MCF 10A (cell line): ENCODE measurements around the gene MALL. TPM values are rescaled to one million over a fixed set of nuclear protein-coding genes. Genes with fewer than 3 reads are reported as not detected.
"Not testable (repeated sequence)": the region's sequence is repeated elsewhere in the genome, so short reads cannot be mapped to it uniquely, and the experiment has no call there.

Source experiments
- Bru-seq: library from RNA; stranded (reverse); fragments of 400-500 nt; gene quantifications from one replicate; lab custom pipeline; 2021; lab: Mats Ljungman, UMichigan
- BruChase-seq, 2 experiments: library from RNA; stranded (reverse); fragments of 400-500 nt; gene quantifications; one replicate each; lab custom pipeline; 2021; lab: Mats Ljungman, UMichigan
- BruUV-seq: library from RNA; stranded (reverse); fragments of 400-500 nt; replicated peaks from 2 replicates; lab custom pipeline; 2021; lab: Mats Ljungman, UMichigan
- CTCF ChIA-PET: fragments of 300-600 bp; sonication (Branson Sonifier 250); formaldehyde crosslinking; extraction: SDS; loops from one replicate; lab custom pipeline; 2021; ENCODE audit warnings: antibody characterized with exemption, inconsistent platforms; lab: Yijun Ruan, JAX
- POLR2A ChIA-PET: fragments of 300-600, 350-650 bp; sonication (Branson Sonifier 250); formaldehyde crosslinking; extraction: SDS; loops from one replicate; lab custom pipeline; 2020; ENCODE audit warnings: antibody characterized with exemption, inconsistent platforms; lab: Yijun Ruan, JAX
- DNase-seq: peaks from one replicate; pipeline ENCODE4 v3.0.0-alpha.2; 2018; ENCODE audit not compliant: unreplicated experiment
- H3K27ac Mint-ChIP-seq: one replicate; pipeline ENCODE4 v1.8.0; 2022; ENCODE audit warnings: mild to moderate bottlenecking, low read depth, mixed read lengths; ENCODE audit not compliant: unreplicated experiment
- H3K27me3 Mint-ChIP-seq: one replicate; pipeline ENCODE4 v1.8.0; 2022; ENCODE audit warnings: mixed read lengths; ENCODE audit not compliant: insufficient read depth, unreplicated experiment
- H3K36me3 Mint-ChIP-seq: one replicate; pipeline ENCODE4 v1.8.0; 2022; ENCODE audit warnings: mild to moderate bottlenecking, moderate library complexity, mixed read lengths; ENCODE audit not compliant: insufficient read depth, unreplicated experiment
- H3K4me1 Mint-ChIP-seq: one replicate; pipeline ENCODE4 v1.8.0; 2022; ENCODE audit warnings: mixed read lengths; ENCODE audit not compliant: insufficient read depth, unreplicated experiment
- H3K4me3 Mint-ChIP-seq: one replicate; pipeline ENCODE4 v1.8.0; 2022; ENCODE audit warnings: mild to moderate bottlenecking, moderate library complexity, mixed read lengths; ENCODE audit not compliant: unreplicated experiment
- H3K9me3 Mint-ChIP-seq: one replicate; pipeline ENCODE4 v1.8.0; 2022; ENCODE audit warnings: mixed read lengths; ENCODE audit not compliant: unreplicated experiment
- CTCF ChIP-seq: fragments of 200-600 bp; IDR thresholded peaks from one replicate; pipeline ENCODE4 v1.8.0; 2022; ENCODE audit warnings: antibody characterized with exemption, mild to moderate bottlenecking; ENCODE audit not compliant: unreplicated experiment
- intact Hi-C: fragments of 100-400 bp; cut with micrococcal nuclease; formaldehyde crosslinking; loops from 2 replicates; pipeline ENCODE4 v1.14.1; 2022
- long read RNA-seq: library from polyadenylated mRNA; stranded (forward); transcript quantifications from one replicate; pipeline ENCODE4 v2.0.0, GENCODE V29; 2022
- total RNA-seq: library from RNA; stranded (reverse); gene quantifications from 2 replicates; pipeline ENCODE4 v1.2.3, GENCODE V29; 2022

MALL gene
- total RNA-seq (0.83 and 1.8 TPM in 2 replicates), Bru-seq, nascent RNA (percentile 16 among the genes with signal in this experiment), BruChase-seq, experiment 1, labeled RNA remaining after a 6-hour chase (percentile 13 among the genes with signal in this experiment), BruChase-seq, experiment 2, labeled RNA remaining after a 2-hour chase (percentile 14 among the genes with signal in this experiment)
- long read RNA-seq, partial matches to known transcripts, result 0 of 1 reads
- long read RNA-seq, other reads (novel, unspliced or antisense), result 0 of 1 reads

- H3K36me3 Mint-ChIP-seq, result no peaks in the 10 kb centered on the region
- peak within 1 kb of the TSS; percentile 64 for H3K4me3 Mint-ChIP-seq
- CTCF ChIA-PET, result interaction anchor here (1.2 to 1.6 kb wide), 4 partner anchors 8 to 42 kb away, joined by 3 to 5 read pairs (median 5); no protein-coding TSS in a partner anchor
- intact Hi-C loops, result no loop called here
- H3K27ac Mint-ChIP-seq, result no peak within 1 kb of the TSS
- POLR2A ChIA-PET, result interaction anchor here (0.7 to 1.4 kb wide), 2 partner anchors 16 to 36 kb away, joined by 3 read pairs; no protein-coding TSS in a partner anchor
- H3K9me3 Mint-ChIP-seq, result peaks cover 2% of the 10 kb centered on the region
- no peak for TF ChIP-seq CTCF
- no peak for DNase-seq
- BruUV-seq, result no TSS peak
- no peaks in the 10 kb centered on the region for H3K27me3 Mint-ChIP-seq
- peaks cover 16% of the 10 kb centered on the region for H3K4me1 Mint-ChIP-seq
These were observed at the start of gene MALL for GRCh38 chr2:110115291-110116032. Gene MALL (minus strand): TSS chr2:110115822. CDS start chr2:110115792, 30 bp downstream.

GRCh38 chr2:110157153-110157793, 41.7 kb upstream of the MALL start:
- Mint-ChIP-seq H3K4me1 (peaks cover 15% of the 10 kb centered on the region), H3K27me3 (no peaks in the 10 kb centered on the region), H3K4me3 (no peak overlapping the region), H3K36me3 (no peaks in the 10 kb centered on the region), H3K9me3 (peaks cover 15% of the 10 kb centered on the region), H3K27ac (no peak overlapping the region)
- TF ChIP-seq CTCF, result peak; percentile 81
- ChIA-PET CTCF (interaction anchor here (0.6 to 2.3 kb wide), 17 partner anchors 8 to 1312 kb away, joined by 3 to 12 read pairs (median 4); partner anchors contain the start of gene MALL), POLR2A (interaction anchor here (1.1 kb wide), 1 partner anchor 16 kb away, joined by 5 read pairs; no protein-coding TSS in a partner anchor)
- intact Hi-C loops, result no loop called here
- no TSS peak for BruUV-seq
- DNase-seq, result peak; percentile 80

GRCh38 chr2:110154828-110155227, 39.2 kb upstream of the MALL start:
- H3K36me3 Mint-ChIP-seq, H3K4me3 Mint-ChIP-seq, CTCF ChIA-PET, intact Hi-C loops, BruUV-seq, H3K27me3 Mint-ChIP-seq, POLR2A ChIA-PET, DNase-seq, H3K27ac Mint-ChIP-seq: not testable (repeated sequence)
- peaks cover 15% of the 10 kb centered on the region for H3K9me3 Mint-ChIP-seq
- peaks cover 19% of the 10 kb centered on the region for H3K4me1 Mint-ChIP-seq

GRCh38 chr2:110154188-110154587, 38.6 kb upstream of the MALL start:
- Mint-ChIP-seq H3K4me1 (peaks cover 26% of the 10 kb centered on the region), H3K9me3 (peaks cover 15% of the 10 kb centered on the region)
- DNase-seq, H3K27ac Mint-ChIP-seq, H3K4me3 Mint-ChIP-seq, H3K36me3 Mint-ChIP-seq, BruUV-seq, CTCF ChIA-PET, H3K27me3 Mint-ChIP-seq, POLR2A ChIA-PET, intact Hi-C loops: not testable (repeated sequence)
